GM21619 (cell line): ENCODE data around the gene IL6ST.
"Not testable (repeated sequence)": the region's sequence is repeated elsewhere in the genome, so short reads cannot be mapped to it uniquely, and the experiment has no call there.

Experiments used
- ATAC-seq: cut with Tn5 transposase; IDR thresholded peaks from one replicate; pipeline ENCODE4 v1.9.1; 2021; ENCODE audit not compliant: unreplicated experiment

Gene IL6ST

GRCh38 chr5:55994495-55994997 lies at the start of gene IL6ST:
Gene IL6ST (minus strand): TSS chr5:55994963. CDS start chr5:55976278, 18,685 bp downstream.
- peak; percentile 35 for ATAC-seq

- ATAC-seq: no peak
Measured at GRCh38 chr5:56039985-56040384, 45.2 kb upstream of the IL6ST start.

- not testable (repeated sequence) for ATAC-seq
Measured at GRCh38 chr5:56038206-56038605, 43.4 kb upstream of the IL6ST start.

GRCh38 chr5:56037531-56038010 lies 42.8 kb upstream of the IL6ST start:
- no peak for ATAC-seq

- ATAC-seq: not testable (repeated sequence)
Measured at GRCh38 chr5:56035394-56035793, 40.6 kb upstream of the IL6ST start.

- not testable (repeated sequence) for ATAC-seq
Measured at GRCh38 chr5:56029871-56030630, 35.3 kb upstream of the IL6ST start.

- no peak for ATAC-seq
Measured at GRCh38 chr5:56029457-56029856, 34.7 kb upstream of the IL6ST start.

GRCh38 chr5:56028708-56029107 lies 33.9 kb upstream of the IL6ST start:
- no peak for ATAC-seq

GRCh38 chr5:56026863-56027300 lies 32.1 kb upstream of the IL6ST start:
- peak; percentile 82 for ATAC-seq

- no peak for ATAC-seq
Measured at GRCh38 chr5:56025151-56025885, 30.6 kb upstream of the IL6ST start.

- ATAC-seq: no peak
Measured at GRCh38 chr5:56024810-56025150, 30.0 kb upstream of the IL6ST start.

GRCh38 chr5:56023296-56023695 lies 28.5 kb upstream of the IL6ST start:
- no peak for ATAC-seq

GRCh38 chr5:56019306-56020272 lies 24.8 kb upstream of the IL6ST start:
- no peak for ATAC-seq

GRCh38 chr5:56018832-56019231 lies 24.1 kb upstream of the IL6ST start:
- ATAC-seq: no peak

- ATAC-seq: not testable (repeated sequence)
Measured at GRCh38 chr5:56014701-56015100, 19.9 kb upstream of the IL6ST start.

GRCh38 chr5:56013939-56014338 lies 19.2 kb upstream of the IL6ST start:
- not testable (repeated sequence) for ATAC-seq

- peak; percentile 80 for ATAC-seq
Measured at GRCh38 chr5:56012281-56012963, 17.7 kb upstream of the IL6ST start.

GRCh38 chr5:56011835-56012234 lies 17.1 kb upstream of the IL6ST start:
- peak; percentile 58 for ATAC-seq

GRCh38 chr5:56010431-56010830 lies 15.7 kb upstream of the IL6ST start:
- no peak for ATAC-seq

GRCh38 chr5:56006600-56006999 lies 11.8 kb upstream of the IL6ST start:
- no peak for ATAC-seq
